Activated naive CD4-positive, alpha-beta T cell treated with anti-CD3 and anti-CD28 coated beads, Interleukin-2, amount 10 ng/mL, durations not matched to agents 7 days and 5 days (primary cell): ENCODE measurements around the gene NOS1.
"Not testable (repeated sequence)": the region's sequence is repeated elsewhere in the genome, so short reads cannot be mapped to it uniquely, and the experiment has no call there.

Experiments used
- CTCF ChIA-PET: fragments of 350-600 bp; sonication (Branson Sonifier 250); formaldehyde crosslinking; loops from one replicate; lab custom pipeline; 2021; ENCODE audit warnings: antibody characterized with exemption; lab: Charles Lee
- DNase-seq: peaks from one replicate; pipeline ENCODE4 v3.0.0-alpha.2; 2020
- H3K27ac Mint-ChIP-seq: one replicate; pipeline ENCODE4 v1.8.0; 2021; ENCODE audit warnings: mild to moderate bottlenecking, moderate library complexity, mixed read lengths
- H3K27me3 Mint-ChIP-seq: one replicate; pipeline ENCODE4 v1.8.0; 2021; ENCODE audit warnings: mild to moderate bottlenecking, mixed read lengths
- H3K36me3 Mint-ChIP-seq: one replicate; pipeline ENCODE4 v1.8.0; 2021; ENCODE audit warnings: mixed read lengths
- H3K4me1 Mint-ChIP-seq: one replicate; pipeline ENCODE4 v1.8.0; 2021; ENCODE audit warnings: mixed read lengths
- H3K4me3 Mint-ChIP-seq: one replicate; pipeline ENCODE4 v1.8.0; 2021; ENCODE audit warnings: mild to moderate bottlenecking, moderate library complexity, mixed read lengths
- H3K9me3 Mint-ChIP-seq: one replicate; pipeline ENCODE4 v1.8.0; 2021; ENCODE audit warnings: mixed read lengths

NOS1 gene

DNA sequence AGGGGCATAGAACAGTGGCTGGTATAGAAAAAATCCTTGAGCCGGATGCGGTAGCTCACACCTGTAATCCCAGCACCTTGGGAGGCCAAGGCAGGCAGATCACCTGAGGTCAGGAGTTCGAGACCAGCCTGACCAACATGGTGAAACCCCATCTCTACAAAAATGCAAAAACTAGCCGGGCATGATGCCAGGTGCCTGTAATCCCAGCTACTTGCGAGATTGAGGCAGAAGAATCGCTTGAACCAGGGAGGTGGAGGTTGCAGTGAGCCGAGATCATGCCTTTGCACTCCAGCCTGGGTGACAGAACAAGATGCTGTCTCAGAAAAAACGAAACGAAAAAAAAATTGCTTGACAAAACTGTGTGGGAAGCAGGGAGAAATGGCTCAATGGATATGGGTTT is 168.8 kb downstream of the NOS1 start:
- not testable (repeated sequence) for H3K4me3 Mint-ChIP-seq, H3K27ac Mint-ChIP-seq, DNase-seq, H3K9me3 Mint-ChIP-seq, H3K36me3 Mint-ChIP-seq
- Mint-ChIP-seq H3K27me3 (peaks cover 39% of the 10 kb centered on the region), H3K4me1 (peaks cover 21% of the 10 kb centered on the region)
- CTCF ChIA-PET: interaction anchor here (0.6 to 0.7 kb wide), 2 partner anchors 330 to 1051 kb away, joined by 3 to 4 read pairs; no protein-coding TSS in a partner anchor

- no peak for DNase-seq
- CTCF ChIA-PET: interaction anchor here (0.6 kb wide), 1 partner anchor 331 kb away, joined by 3 read pairs; no protein-coding TSS in a partner anchor
- H3K36me3 Mint-ChIP-seq: peaks cover 8% of the 10 kb centered on the region
- H3K4me3 Mint-ChIP-seq: peak overlapping the region; percentile 1
- H3K27ac Mint-ChIP-seq: no peak overlapping the region
- peaks cover 24% of the 10 kb centered on the region for H3K4me1 Mint-ChIP-seq
- peaks cover 6% of the 10 kb centered on the region for H3K9me3 Mint-ChIP-seq
- peaks cover 37% of the 10 kb centered on the region for H3K27me3 Mint-ChIP-seq
These were observed 169.4 kb downstream of the NOS1 start for GRCh38 chr12:117192057-117192456.

DNA sequence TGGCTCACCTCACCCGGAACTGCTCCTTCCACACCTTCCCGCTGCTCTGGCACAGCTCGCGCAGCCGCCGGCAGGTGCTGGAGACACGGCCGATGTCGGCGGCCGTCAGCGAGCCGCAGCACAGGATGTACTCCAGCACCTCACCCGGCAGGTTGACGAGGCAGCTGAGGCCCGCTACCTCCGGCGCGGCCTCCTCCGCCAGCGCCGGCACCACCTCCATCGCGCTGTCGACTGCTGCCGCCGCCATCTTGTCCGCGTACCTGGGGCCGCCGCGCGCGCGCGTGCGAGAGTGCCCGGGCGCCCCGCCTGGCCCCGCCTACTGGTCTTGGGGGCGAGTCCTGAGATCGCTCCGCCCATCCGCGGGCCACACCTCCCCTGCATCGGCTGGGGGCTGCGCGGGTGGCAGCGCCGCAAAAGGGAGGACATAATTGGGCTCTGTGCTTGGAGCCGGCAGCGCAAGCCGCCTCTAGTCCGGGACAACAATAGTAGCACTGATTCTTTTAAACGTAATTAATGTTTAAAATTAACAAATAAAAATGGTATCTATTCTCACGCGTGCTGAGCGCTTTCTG is 171.1 kb downstream of the NOS1 start, which contains the start of gene FBXO21:
TSS of gene FBXO21 (minus strand) at position 261 of the 572 bp plus-strand sequence. CDS start at position 247, 14 bp downstream.
- Mint-ChIP-seq H3K9me3 (peaks cover 6% of the 10 kb centered on the region), H3K27ac (peak within 1 kb of the TSS; percentile 86), H3K27me3 (peaks cover 29% of the 10 kb centered on the region), H3K36me3 (peaks cover 19% of the 10 kb centered on the region), H3K4me3 (peak within 1 kb of the TSS; percentile 80), H3K4me1 (peaks cover 27% of the 10 kb centered on the region)
- peak; percentile 92 for DNase-seq
- CTCF ChIA-PET: no interaction called here

DNA sequence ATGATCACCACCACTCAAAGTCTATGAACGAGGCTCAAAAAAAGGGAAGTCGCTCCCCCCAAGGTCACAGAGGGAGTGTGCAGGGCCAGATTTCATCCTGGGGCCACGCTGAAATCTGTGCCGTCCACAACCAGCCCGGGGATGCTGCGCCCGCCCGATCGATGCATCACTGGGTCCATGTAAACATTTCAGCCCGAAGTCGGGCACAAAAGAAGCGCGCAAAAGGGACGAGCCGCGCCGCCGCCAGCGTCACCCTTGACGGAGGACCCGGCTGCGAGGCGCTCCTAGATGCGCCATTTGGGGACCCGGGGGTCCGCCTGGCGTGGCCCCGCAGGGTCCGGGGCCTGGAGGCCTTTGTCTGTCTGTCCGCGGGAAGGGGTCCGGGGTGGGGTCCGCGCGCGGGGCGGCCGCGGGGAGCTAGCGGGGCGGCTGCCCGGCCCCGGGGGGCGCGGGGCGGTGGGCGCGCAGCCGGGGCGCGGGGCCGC is 171.7 kb downstream of the NOS1 start:
- Mint-ChIP-seq H3K36me3 (peaks cover 24% of the 10 kb centered on the region), H3K27me3 (peaks cover 29% of the 10 kb centered on the region), H3K27ac (peak overlapping the region; percentile 86), H3K9me3 (peaks cover 6% of the 10 kb centered on the region), H3K4me1 (peaks cover 27% of the 10 kb centered on the region), H3K4me3 (peak overlapping the region; percentile 80)
- CTCF ChIA-PET: no interaction called here
- DNase-seq: peak; percentile 55

- peaks cover 28% of the 10 kb centered on the region for H3K36me3 Mint-ChIP-seq
- peak overlapping the region; percentile 86 for H3K27ac Mint-ChIP-seq
- H3K9me3 Mint-ChIP-seq: peaks cover 6% of the 10 kb centered on the region
- DNase-seq: no peak
- CTCF ChIA-PET: no interaction called here
- peaks cover 23% of the 10 kb centered on the region for H3K27me3 Mint-ChIP-seq
- H3K4me3 Mint-ChIP-seq: peak overlapping the region; percentile 80
- H3K4me1 Mint-ChIP-seq: peaks cover 27% of the 10 kb centered on the region
These were observed 172.3 kb downstream of the NOS1 start for GRCh38 chr12:117188961-117189724.

GRCh38 chr12:117188121-117188665 is 173.2 kb downstream of the NOS1 start:
- CTCF ChIA-PET: no interaction called here
- DNase-seq: no peak
- Mint-ChIP-seq H3K36me3 (peaks cover 37% of the 10 kb centered on the region), H3K4me1 (peaks cover 27% of the 10 kb centered on the region), H3K4me3 (peak overlapping the region; percentile 80), H3K27me3 (peaks cover 17% of the 10 kb centered on the region), H3K9me3 (no peaks in the 10 kb centered on the region), H3K27ac (no peak overlapping the region)

DNA sequence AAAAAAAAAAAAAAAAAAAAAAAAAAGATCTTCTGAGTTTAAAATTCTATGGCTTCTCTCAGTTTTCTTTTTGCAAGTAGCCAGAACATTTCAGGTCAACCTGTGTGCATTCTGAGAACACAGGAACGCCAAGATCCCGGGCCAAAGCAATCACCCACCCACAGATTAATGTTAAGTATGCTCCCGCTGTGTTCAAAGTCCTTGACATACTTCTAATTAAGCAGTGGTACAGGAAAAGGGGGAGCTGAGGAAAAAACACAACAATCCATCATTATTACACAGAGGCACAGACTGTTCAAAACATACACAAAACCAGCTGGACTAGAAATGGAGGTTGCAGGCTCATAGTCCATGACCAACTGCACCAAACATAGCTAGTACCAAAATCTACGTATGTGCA is 174.0 kb downstream of the NOS1 start:
- Mint-ChIP-seq H3K4me1 (peaks cover 27% of the 10 kb centered on the region), H3K27me3 (peaks cover 10% of the 10 kb centered on the region), H3K4me3 (no peak overlapping the region), H3K36me3 (peaks cover 38% of the 10 kb centered on the region), H3K9me3 (no peaks in the 10 kb centered on the region), H3K27ac (no peak overlapping the region)
- CTCF ChIA-PET: no interaction called here
- DNase-seq: no peak

- H3K9me3 Mint-ChIP-seq: peaks cover 9% of the 10 kb centered on the region
- H3K27ac Mint-ChIP-seq: no peak overlapping the region
- peaks cover 6% of the 10 kb centered on the region for H3K4me1 Mint-ChIP-seq
- no peak for DNase-seq
- no peaks in the 10 kb centered on the region for H3K27me3 Mint-ChIP-seq
- H3K36me3 Mint-ChIP-seq: peaks cover 74% of the 10 kb centered on the region
- no peak overlapping the region for H3K4me3 Mint-ChIP-seq
- CTCF ChIA-PET: no interaction called here
These were observed 178.6 kb downstream of the NOS1 start for GRCh38 chr12:117182866-117183265.

- H3K27ac Mint-ChIP-seq, DNase-seq, H3K4me3 Mint-ChIP-seq, CTCF ChIA-PET, H3K27me3 Mint-ChIP-seq, H3K4me1 Mint-ChIP-seq, H3K9me3 Mint-ChIP-seq: not testable (repeated sequence)
- peaks cover 73% of the 10 kb centered on the region for H3K36me3 Mint-ChIP-seq
These were observed 180.0 kb downstream of the NOS1 start for GRCh38 chr12:117181468-117181843.

- DNase-seq: no peak
- Mint-ChIP-seq H3K36me3 (peaks cover 73% of the 10 kb centered on the region), H3K4me3 (no peak overlapping the region), H3K27me3 (no peaks in the 10 kb centered on the region), H3K27ac (no peak overlapping the region), H3K4me1 (no peaks in the 10 kb centered on the region), H3K9me3 (peaks cover 9% of the 10 kb centered on the region)
- CTCF ChIA-PET: no interaction called here
These were observed 180.5 kb downstream of the NOS1 start for GRCh38 chr12:117180758-117181467.

DNA sequence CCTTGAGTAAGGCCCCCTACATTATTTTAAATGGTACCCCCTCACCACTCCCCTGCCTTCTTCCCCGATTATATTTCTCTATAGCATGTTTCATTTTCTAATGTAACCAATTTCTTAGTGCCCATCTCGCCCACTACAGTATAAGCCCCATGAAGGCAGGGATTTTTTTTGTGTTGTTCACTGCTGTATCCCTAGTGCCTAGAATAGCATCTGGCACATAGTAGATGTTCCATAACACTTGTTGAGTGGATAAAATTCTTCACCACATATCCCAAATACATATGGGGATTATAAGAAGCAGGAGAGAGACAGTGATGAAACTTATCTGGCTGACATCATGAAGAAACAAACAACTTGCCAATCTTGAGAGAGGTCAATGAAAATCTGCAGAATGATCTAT is 182.7 kb downstream of the NOS1 start:
- no peaks in the 10 kb centered on the region for H3K27me3 Mint-ChIP-seq
- H3K27ac Mint-ChIP-seq: no peak overlapping the region

DNA sequence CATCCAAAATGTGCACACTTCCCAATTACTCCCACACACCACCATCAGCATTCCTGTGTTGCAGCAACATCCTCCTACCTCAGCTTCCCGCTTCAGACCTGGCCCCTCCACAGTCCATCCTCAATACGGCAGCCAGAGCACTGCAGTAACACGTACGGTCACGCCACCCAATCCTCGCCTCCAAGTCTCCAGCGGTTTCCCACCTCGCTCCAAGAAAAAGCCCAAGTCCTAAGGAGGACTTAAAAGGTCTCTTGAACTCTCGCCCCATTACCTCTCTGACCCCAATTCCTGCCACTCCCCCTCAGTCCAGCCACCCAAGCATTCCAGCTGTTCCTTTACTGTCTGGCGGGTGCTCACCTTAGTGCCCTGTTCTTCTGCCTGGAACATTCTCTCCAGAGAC is 183.1 kb downstream of the NOS1 start:
- H3K27me3 Mint-ChIP-seq: no peaks in the 10 kb centered on the region
- no peak overlapping the region for H3K27ac Mint-ChIP-seq
- H3K4me3 Mint-ChIP-seq: no peak overlapping the region
- CTCF ChIA-PET: no interaction called here
- H3K4me1 Mint-ChIP-seq: no peaks in the 10 kb centered on the region
- no peak for DNase-seq
- H3K9me3 Mint-ChIP-seq: peaks cover 9% of the 10 kb centered on the region
- H3K36me3 Mint-ChIP-seq: peaks cover 71% of the 10 kb centered on the region

More for the DNA sequence above, 182.7 kb downstream of the NOS1 start:
- no peak for DNase-seq
- CTCF ChIA-PET: no interaction called here
- Mint-ChIP-seq H3K4me1 (no peaks in the 10 kb centered on the region), H3K9me3 (peaks cover 9% of the 10 kb centered on the region), H3K4me3 (no peak overlapping the region), H3K36me3 (peaks cover 71% of the 10 kb centered on the region)

- no peak overlapping the region for H3K4me3 Mint-ChIP-seq
- no peaks in the 10 kb centered on the region for H3K27me3 Mint-ChIP-seq
- H3K36me3 Mint-ChIP-seq: peaks cover 57% of the 10 kb centered on the region
- H3K27ac Mint-ChIP-seq: no peak overlapping the region
- CTCF ChIA-PET: no interaction called here
- no peaks in the 10 kb centered on the region for H3K4me1 Mint-ChIP-seq
- DNase-seq: no peak
- no peaks in the 10 kb centered on the region for H3K9me3 Mint-ChIP-seq
These were observed 189.3 kb downstream of the NOS1 start for GRCh38 chr12:117172168-117172567.

DNA sequence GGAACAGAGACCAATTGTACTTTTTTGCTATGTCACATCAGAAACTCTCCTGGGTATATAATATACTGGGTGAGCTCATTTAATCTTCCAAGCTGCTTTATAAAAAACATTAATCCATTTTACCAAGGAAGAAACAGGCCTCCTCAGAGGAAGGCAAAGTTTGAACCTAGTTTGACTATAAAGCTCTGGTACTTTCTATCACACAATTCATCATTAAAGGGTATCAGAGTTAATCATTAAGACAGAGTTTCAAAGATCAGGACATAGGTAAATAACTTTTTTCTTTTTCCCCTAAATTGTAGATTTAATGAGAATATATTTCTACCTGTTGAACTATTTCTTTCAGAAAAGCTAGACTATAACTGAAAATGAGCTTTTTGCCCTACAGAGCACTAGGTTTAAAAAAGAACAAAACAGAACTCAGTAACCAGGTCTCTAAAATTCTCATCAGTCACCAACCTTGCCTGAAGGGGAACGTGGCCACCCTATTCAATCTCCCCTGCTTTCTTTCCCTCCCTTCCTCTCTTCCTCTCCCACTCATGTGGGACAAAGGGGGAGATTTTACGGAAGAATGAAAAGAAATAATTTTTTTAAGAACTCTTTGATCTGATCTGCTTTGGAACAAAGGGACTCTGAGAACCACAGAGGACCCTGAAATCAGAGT is 189.8 kb downstream of the NOS1 start:
- no peak overlapping the region for H3K4me3 Mint-ChIP-seq
- DNase-seq: no peak
- no peaks in the 10 kb centered on the region for H3K9me3 Mint-ChIP-seq
- no peaks in the 10 kb centered on the region for H3K4me1 Mint-ChIP-seq
- H3K36me3 Mint-ChIP-seq: peaks cover 59% of the 10 kb centered on the region
- no peak overlapping the region for H3K27ac Mint-ChIP-seq
- H3K27me3 Mint-ChIP-seq: no peaks in the 10 kb centered on the region
- CTCF ChIA-PET: no interaction called here
